ENCODE measurements around the gene RAB27A. TPM values are rescaled to one million over a fixed set of nuclear protein-coding genes. Genes with fewer than 3 reads are reported as not detected.
A peak's percentile ranks its signal among the peaks of the same experiment; 100 is the strongest.

Gene RAB27A
- total and polyA plus RNA-seq, 2 of the 13 experiments (the other 11 are each of a cell fraction or from before 2014, with no cell fraction given): 3.4 to 8.1 TPM

- peak overlapping the region; percentile 91 for H3K9ac ChIP-seq (ENCODE audit: insufficient read depth, low read depth, low read length)
- intact Hi-C loops (cut with micrococcal nuclease; ENCODE audit: unreplicated experiment) (loop anchor here (5.0 kb wide), 2 partner anchors 88 to 118 kb away; partner anchors contain the start of genes CCPG1 and PIERCE2), in situ Hi-C loops (cut with HindIII; ENCODE audit: extremely low pct_ligation_motif_present, low pct_unique_long_range_greater_than_20kb) (no loop called here)
- DNase-seq (ENCODE audit: low spot score) (no peak), ATAC-seq (no peak), FAIRE-seq (no peak)
- H3K27ac ChIP-seq (ENCODE audit: extremely low read length, insufficient read depth, low read length): peak overlapping the region; percentile 93
- H3K4me3 ChIP-seq (replicated peaks in 1 of 3; ENCODE audit: insufficient read depth in 1 of 3, low read depth in 2 of 3, low read length in 3 of 3): peak overlapping the region; percentile 66 to 91 (median 76)
- no peaks in the 10 kb centered on the region for H3K36me3 ChIP-seq (replicated peaks in 1 of 2; ENCODE audit: control insufficient read depth in 1 of 2, insufficient read depth in 2 of 2, low read length in 2 of 2)
- H3K27me3 ChIP-seq (ENCODE audit: control insufficient read depth in 1 of 2, insufficient read depth in 2 of 2, low read length in 2 of 2): no peaks in the 10 kb centered on the region
- POLR2A ChIA-PET: interaction anchor here (0.9 to 2.3 kb wide), 6 partner anchors 14 to 122 kb away, joined by 3 to 30 read pairs (median 5); partner anchors contain the start of genes CCPG1, PIERCE2 and RSL24D1
- H2AFZ ChIP-seq (ENCODE audit: low read length): peak overlapping the region; percentile 72
- peak overlapping the region; percentile 65 for H3K4me2 ChIP-seq (ENCODE audit: low read depth, low read length)
- H4K20me1 ChIP-seq (ENCODE audit: insufficient read depth, low read length): no peaks in the 10 kb centered on the region
- WGBS (ENCODE audit: low lambda C conversion rate): 33% methylated on average over 4 of the region's 4 CpGs
- CTCF ChIA-PET (ENCODE audit: low intra/inter-chr PET ratio, low total read pairs): no interaction called here
- BruUV-seq (replicated peaks): TSS peak; percentile 82
- peaks cover 21% of the 10 kb centered on the region for H3K4me1 ChIP-seq (ENCODE audit: insufficient read depth, low read length)
- H3K9me3 ChIP-seq (ENCODE audit: low read length): no peaks in the 10 kb centered on the region
- H3K79me2 ChIP-seq (ENCODE audit: insufficient read depth, low read length): peaks cover 24% of the 10 kb centered on the region
- TF ChIP-seq CTCF (CRISPR knock-in tag; IDR thresholded peaks at IDR 0.05): no peak
- TF ChIP-seq DPF2 (CRISPR knock-in tag; IDR thresholded peaks at IDR 0.05; ENCODE audit: borderline replicate concordance, low read depth): no peak
- no peak for TF ChIP-seq ZNF234 (CRISPR knock-in tag; conservative IDR thresholded peaks at IDR 0.05)
- TF ChIP-seq MAF1 (CRISPR knock-in tag; IDR thresholded peaks at IDR 0.05; ENCODE audit: borderline replicate concordance): no peak
- no peak for TF ChIP-seq ZNF839 (CRISPR knock-in tag; IDR thresholded peaks at IDR 0.05; ENCODE audit: borderline replicate concordance)
- TF ChIP-seq ZMYM3 (CRISPR knock-in tag; IDR thresholded peaks at IDR 0.05): peak; percentile 73
- no peak for TF ChIP-seq STAT5B (CRISPR knock-in tag; IDR thresholded peaks at IDR 0.05)
- TF ChIP-seq ZNF253 (CRISPR knock-in tag; IDR thresholded peaks at IDR 0.05; ENCODE audit: borderline replicate concordance): no peak
- TF ChIP-seq RFX3 (CRISPR knock-in tag; IDR thresholded peaks at IDR 0.05): no peak
- peak; percentile 90; the same call in 1 of the 2 replicates for TF ChIP-seq KDM1A (CRISPR knock-in tag; IDR thresholded peaks at IDR 0.05)
- TF ChIP-seq ZNF264 (CRISPR knock-in tag; IDR thresholded peaks at IDR 0.05): no peak
- TF ChIP-seq BATF2 (CRISPR knock-in tag; IDR thresholded peaks at IDR 0.05): no peak
- TF ChIP-seq ZNF331 (CRISPR knock-in tag; IDR thresholded peaks at IDR 0.05): no peak
- no peak for TF ChIP-seq LCORL (IDR thresholded peaks at IDR 0.05)
- TF ChIP-seq LCORL (CRISPR knock-in tag; IDR thresholded peaks at IDR 0.05): no peak
- TF ChIP-seq KAT7 (CRISPR knock-in tag; IDR thresholded peaks at IDR 0.05; ENCODE audit: borderline replicate concordance): no peak
- TF ChIP-seq ZNF17 (CRISPR knock-in tag; IDR thresholded peaks at IDR 0.05): no peak
- peak; percentile 98 for TF ChIP-seq ZNF629 (CRISPR knock-in tag; conservative IDR thresholded peaks at IDR 0.05)
- TF ChIP-seq ZNF430 (CRISPR knock-in tag; IDR thresholded peaks at IDR 0.05): no peak
- TF ChIP-seq BCLAF1 (IDR thresholded peaks at IDR 0.05): no peak
- TF ChIP-seq NR3C1 (CRISPR knock-in tag; IDR thresholded peaks at IDR 0.05): no peak
- TF ChIP-seq ZC3H4 (CRISPR knock-in tag; IDR thresholded peaks at IDR 0.05; ENCODE audit: borderline replicate concordance): no peak
These were observed 30.1 kb upstream of the RAB27A start for GRCh38 chr15:55319537-55320237.
